HG03103 (cell line): ENCODE results near the gene MOSPD2.

Experiments used
- ATAC-seq: cut with Tn5 transposase; IDR thresholded peaks from one replicate; pipeline ENCODE4 v1.9.1; 2021; ENCODE audit warnings: low read depth; ENCODE audit not compliant: unreplicated experiment

Gene MOSPD2

GRCh38 chrX:14913241-14913640 lies 40.0 kb downstream of the MOSPD2 start:
- ATAC-seq = no peak

- no peak for ATAC-seq
Measured at GRCh38 chrX:14915596-14915995, 42.4 kb downstream of the MOSPD2 start.

GRCh38 chrX:14916017-14916674 lies 42.9 kb downstream of the MOSPD2 start:
- ATAC-seq = no peak

- no peak for ATAC-seq
Measured at GRCh38 chrX:14919407-14919806, 46.2 kb downstream of the MOSPD2 start.

- no peak for ATAC-seq
Measured at GRCh38 chrX:14920196-14920595, 47.0 kb downstream of the MOSPD2 start.

GRCh38 chrX:14922437-14922836 lies 49.2 kb downstream of the MOSPD2 start:
- ATAC-seq = no peak

GRCh38 chrX:14923761-14924160 lies 50.5 kb downstream of the MOSPD2 start:
- no peak for ATAC-seq

- no peak for ATAC-seq
Measured at GRCh38 chrX:14926471-14926870, 53.2 kb downstream of the MOSPD2 start.

GRCh38 chrX:14927401-14927800 lies 54.2 kb downstream of the MOSPD2 start:
- ATAC-seq = no peak

- ATAC-seq = no peak
Measured at GRCh38 chrX:14930663-14931062, 57.4 kb downstream of the MOSPD2 start.

GRCh38 chrX:14932136-14932535 lies 58.9 kb downstream of the MOSPD2 start:
- no peak for ATAC-seq

- no peak for ATAC-seq
Measured at GRCh38 chrX:14934423-14934822, 61.2 kb downstream of the MOSPD2 start.

GRCh38 chrX:14936561-14936960 lies 63.3 kb downstream of the MOSPD2 start:
- no peak for ATAC-seq

- ATAC-seq = no peak
Measured at GRCh38 chrX:14939644-14940043, 66.4 kb downstream of the MOSPD2 start.

GRCh38 chrX:14941301-14941700 lies 68.1 kb downstream of the MOSPD2 start:
- ATAC-seq = no peak

GRCh38 chrX:14942341-14942740 lies 69.1 kb downstream of the MOSPD2 start:
- no peak for ATAC-seq

- ATAC-seq = no peak
Measured at GRCh38 chrX:14943962-14944361, 70.7 kb downstream of the MOSPD2 start.

GRCh38 chrX:14946606-14947155 lies 73.5 kb downstream of the MOSPD2 start:
- no peak for ATAC-seq

- ATAC-seq = no peak
Measured at GRCh38 chrX:14948691-14949090, 75.5 kb downstream of the MOSPD2 start.

- no peak for ATAC-seq
Measured at GRCh38 chrX:14956813-14957582, 83.8 kb downstream of the MOSPD2 start.

- ATAC-seq = no peak
Measured at GRCh38 chrX:14963447-14964236, 90.4 kb downstream of the MOSPD2 start.
